Thoracic aorta (tissue), 2 donors: Measurements from ENCODE around the gene PDE4DIP. TPM values are rescaled to one million over a fixed set of nuclear protein-coding genes. Genes with fewer than 3 reads are reported as not detected.
A peak's percentile ranks its signal among the peaks of the same experiment; 100 is the strongest.
"Not testable (repeated sequence)": the region's sequence is repeated elsewhere in the genome, so short reads cannot be mapped to it uniquely, and the experiment has no call there.

Source experiments
- ATAC-seq: fragments of 150-250 bp; one replicate; pipeline ENCODE4 v1.8.0; 2017; ENCODE audit warnings: low read depth; ENCODE audit not compliant: insufficient number of reproducible peaks, low FRiP score
- DNase-seq: peaks from one replicate; pipeline ENCODE4 v3.0.0-alpha.2; 2020; ENCODE audit warnings: low spot score
- H3K27ac ChIP-seq, 2 donors: fragments of 200-600 bp; sonication (generic); 1 replicate in 1 of 2; 2 replicates in 1 of 2; pipeline ENCODE4 v1.5.1; 2016; ENCODE audit warnings: mild to moderate bottlenecking in 2 of 2, moderate library complexity in 2 of 2
- H3K27me3 ChIP-seq: fragments of 200-600 bp; sonication (generic); replicated peaks from 2 replicates; pipeline ENCODE4 v1.6.0; 2016; ENCODE audit warnings: mild to moderate bottlenecking; ENCODE audit not compliant: insufficient read depth
- H3K36me3 ChIP-seq: fragments of 200-600 bp; sonication (generic); one replicate; pipeline ENCODE4 v1.5.1; 2016
- H3K4me1 ChIP-seq, 2 donors: fragments of 200-600 bp; sonication (generic); 1 replicate in 1 of 2; 2 replicates in 1 of 2; pipeline versions ENCODE4 v1.5.1 to v1.6.0; 2016; ENCODE audit warnings: low read depth in 2 of 2, mild to moderate bottlenecking in 1 of 2; ENCODE audit not compliant: control insufficient read depth in 1 of 2
- H3K4me3 ChIP-seq: fragments of 200-600 bp; sonication (generic); 2 replicates; pipeline ENCODE4 v1.5.1; 2016; ENCODE audit warnings: mild to moderate bottlenecking
- H3K9me3 ChIP-seq: fragments of 200-600 bp; sonication (generic); 2 replicates; pipeline ENCODE4 v1.5.1; 2016
- total RNA-seq, 2 donors: library from RNA; depleted of rRNA; stranded (reverse); fragments of >200 nt; gene quantifications; one replicate each; pipeline versions ENCODE4 v1.1.0 to v1.2.3, GENCODE V29; 2016

The PDE4DIP gene
- total RNA-seq, 2 donors from 2014 or later, result 254 to 311 TPM

GRCh38 chr1:148948768-148949167 is 104.5 kb downstream of the PDE4DIP start:
- not testable (repeated sequence) for ATAC-seq, H3K4me1 ChIP-seq, H3K36me3 ChIP-seq, H3K27me3 ChIP-seq, H3K27ac ChIP-seq, H3K9me3 ChIP-seq, H3K4me3 ChIP-seq, DNase-seq

DNA sequence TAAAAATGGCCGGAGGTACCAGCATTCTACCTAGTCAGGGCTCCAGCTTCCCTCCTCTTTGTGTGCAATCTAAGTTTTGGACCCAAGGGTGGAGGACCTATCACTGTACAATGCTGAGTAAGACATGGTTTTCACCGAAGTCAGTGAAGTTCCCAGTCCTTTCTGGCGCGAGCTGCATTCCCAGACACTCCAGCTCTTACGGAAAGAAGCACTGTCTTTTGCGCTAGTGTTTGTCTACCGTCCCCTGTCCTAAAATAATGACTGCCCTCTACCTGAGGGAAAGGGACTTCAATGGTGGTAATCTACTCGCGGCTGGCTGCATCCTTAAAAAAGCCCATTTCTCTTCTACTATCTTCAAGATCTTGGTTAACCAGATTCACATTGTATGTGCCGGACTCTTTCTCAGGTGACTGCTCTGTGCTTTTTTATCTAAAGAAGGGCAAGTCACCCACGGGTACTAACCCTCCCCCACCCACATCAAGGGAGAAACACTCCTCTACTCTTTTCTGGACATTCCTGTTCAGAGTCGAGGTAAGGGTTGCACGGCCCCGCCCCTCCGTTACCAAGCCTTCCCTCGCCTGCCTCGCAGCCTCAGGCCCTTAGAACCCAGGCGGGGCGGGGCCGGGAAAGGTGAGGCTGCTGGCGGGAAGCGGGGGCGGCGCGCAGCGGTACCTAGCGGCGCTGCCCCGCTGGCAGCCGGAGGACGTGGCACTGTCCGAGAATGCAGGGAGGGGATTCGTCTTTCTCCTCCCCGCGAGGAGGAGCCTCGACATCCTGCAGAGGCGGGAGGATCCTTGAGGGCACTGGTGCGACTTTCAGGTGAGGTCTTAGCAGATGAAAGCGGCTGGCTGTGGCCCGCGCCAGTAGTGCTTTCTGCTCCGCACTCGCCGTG is 107.4 kb downstream of the PDE4DIP start:
- Histone ChIP-seq H3K27ac (peak overlapping the region; percentile 47 to 79), H3K4me3 (peak overlapping the region; percentile 76)
- H3K9me3 ChIP-seq, H3K4me1 ChIP-seq, DNase-seq, H3K36me3 ChIP-seq, H3K27me3 ChIP-seq: not testable (repeated sequence)
- ATAC-seq, result peak; percentile 66

DNA sequence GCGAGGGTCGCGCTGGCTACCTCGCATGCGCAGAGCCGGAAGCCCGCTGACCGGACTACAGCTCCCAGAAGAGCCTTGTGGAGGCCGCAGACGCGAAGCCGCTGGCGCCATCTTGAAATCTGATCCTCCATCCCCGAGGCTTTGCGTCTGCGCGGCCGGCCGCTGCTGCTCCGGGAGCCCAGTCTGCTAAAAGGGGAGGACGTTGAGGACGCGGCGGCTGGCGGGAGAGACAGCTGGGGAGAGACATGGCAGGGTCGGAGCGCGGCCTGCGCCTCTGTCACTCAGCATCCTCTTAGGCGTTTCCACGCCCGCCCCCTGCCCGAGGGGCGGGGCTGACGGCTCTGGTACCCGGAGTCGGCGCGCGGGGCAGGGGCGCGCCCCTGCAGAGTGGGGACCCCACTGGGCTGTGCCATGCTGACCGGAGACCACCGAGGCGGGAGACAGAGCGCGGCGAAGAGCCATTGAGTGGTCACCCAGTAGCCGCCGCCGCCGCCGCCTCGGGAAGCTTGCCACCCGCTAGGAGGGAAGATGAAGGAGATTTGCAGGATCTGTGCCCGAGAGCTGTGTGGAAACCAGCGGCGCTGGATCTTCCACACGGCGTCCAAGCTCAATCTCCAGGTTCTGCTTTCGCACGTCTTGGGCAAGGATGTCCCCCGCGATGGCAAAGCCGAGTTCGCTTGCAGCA is 108.2 kb downstream of the PDE4DIP start:
- not testable (repeated sequence) for H3K9me3 ChIP-seq, H3K27me3 ChIP-seq, DNase-seq, H3K36me3 ChIP-seq, H3K4me1 ChIP-seq
- ATAC-seq, result peak; percentile 83
- peak overlapping the region; percentile 31 to 79 for H3K27ac ChIP-seq
- peak overlapping the region; percentile 76 for H3K4me3 ChIP-seq

- not testable (repeated sequence) for H3K4me1 ChIP-seq, H3K36me3 ChIP-seq, DNase-seq, ATAC-seq, H3K27me3 ChIP-seq, H3K9me3 ChIP-seq
- Histone ChIP-seq H3K4me3 (peak overlapping the region; percentile 76), H3K27ac (peak overlapping the region; percentile 31 to 59)
These were observed 108.8 kb downstream of the PDE4DIP start for GRCh38 chr1:148952938-148953616.

GRCh38 chr1:148953730-148954129 is 109.5 kb downstream of the PDE4DIP start:
- peak overlapping the region; percentile 76 for H3K4me3 ChIP-seq
- not testable (repeated sequence) for DNase-seq, H3K9me3 ChIP-seq, H3K27ac ChIP-seq, ATAC-seq, H3K27me3 ChIP-seq, H3K36me3 ChIP-seq, H3K4me1 ChIP-seq

DNA sequence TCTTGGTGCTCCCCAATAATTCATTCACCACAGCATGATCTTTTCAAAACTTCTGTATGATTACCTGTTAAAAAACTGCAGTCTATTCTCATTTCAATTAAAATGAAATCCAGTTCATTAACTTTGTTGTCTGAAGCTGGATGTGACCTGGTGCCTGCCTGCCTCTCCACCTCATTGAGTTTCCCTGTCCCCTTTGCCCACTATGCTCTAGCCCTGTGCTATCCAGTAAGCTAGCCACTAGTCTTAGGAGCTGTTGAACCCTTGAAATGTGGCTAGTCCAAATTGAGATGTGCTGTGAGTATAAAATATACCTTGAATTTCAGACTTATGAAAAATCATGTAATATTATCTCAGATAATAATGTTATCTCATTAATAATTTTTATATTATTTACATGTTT is 114.1 kb downstream of the PDE4DIP start:
- not testable (repeated sequence) for H3K27ac ChIP-seq, ATAC-seq, H3K9me3 ChIP-seq, H3K27me3 ChIP-seq, H3K4me1 ChIP-seq, H3K4me3 ChIP-seq, DNase-seq, H3K36me3 ChIP-seq

DNA sequence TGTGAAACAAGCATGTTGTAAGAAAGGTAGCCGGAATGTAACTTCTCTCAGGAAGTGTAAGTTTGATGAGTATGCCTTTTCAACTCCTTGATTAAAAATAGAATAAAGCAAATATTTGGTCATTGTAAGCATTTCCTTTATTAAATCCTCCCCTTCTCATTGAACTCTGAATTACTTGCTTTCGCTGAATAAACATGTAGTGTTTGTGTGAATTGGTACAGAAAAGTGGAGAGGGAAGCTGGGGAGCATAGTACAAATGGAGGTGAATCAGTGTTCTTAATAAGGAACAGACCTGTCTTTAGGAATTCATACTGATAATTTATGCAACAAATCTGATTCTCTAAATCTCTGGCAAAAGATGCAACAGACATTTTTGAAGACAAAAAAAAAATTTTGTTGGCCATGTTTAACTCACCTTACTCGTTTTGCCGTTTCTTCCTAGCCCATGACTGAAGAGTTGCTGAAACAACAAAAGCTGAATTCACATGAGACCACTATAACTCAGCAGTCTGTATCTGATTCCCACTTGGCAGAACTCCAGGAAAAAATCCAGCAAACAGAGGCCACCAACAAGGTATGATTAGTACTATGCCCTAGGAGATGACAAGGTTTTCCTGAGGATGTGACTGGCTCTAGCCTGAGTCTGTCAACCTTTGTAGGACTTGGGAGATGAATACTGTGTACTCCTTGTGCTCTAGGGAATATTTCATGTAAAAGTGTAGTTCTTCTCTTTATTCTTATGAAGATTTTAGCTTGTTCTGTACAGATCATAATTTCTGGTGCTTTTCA is 116.2 kb downstream of the PDE4DIP start:
- H3K4me3 ChIP-seq, ATAC-seq, H3K36me3 ChIP-seq, H3K27me3 ChIP-seq, DNase-seq, H3K9me3 ChIP-seq, H3K27ac ChIP-seq, H3K4me1 ChIP-seq: not testable (repeated sequence)

- DNase-seq, ATAC-seq, H3K27me3 ChIP-seq, H3K9me3 ChIP-seq, H3K4me1 ChIP-seq, H3K27ac ChIP-seq, H3K4me3 ChIP-seq, H3K36me3 ChIP-seq: not testable (repeated sequence)
These were observed 118.1 kb downstream of the PDE4DIP start for GRCh38 chr1:148962127-148962857.
